ENCODE data around the gene SGSM1.

SGSM1 gene

GRCh38 chr22:24944217-24944937, 138.4 kb downstream of the SGSM1 start:
- no peak for DNase-seq
- TF ChIP-seq, protein P1, sequence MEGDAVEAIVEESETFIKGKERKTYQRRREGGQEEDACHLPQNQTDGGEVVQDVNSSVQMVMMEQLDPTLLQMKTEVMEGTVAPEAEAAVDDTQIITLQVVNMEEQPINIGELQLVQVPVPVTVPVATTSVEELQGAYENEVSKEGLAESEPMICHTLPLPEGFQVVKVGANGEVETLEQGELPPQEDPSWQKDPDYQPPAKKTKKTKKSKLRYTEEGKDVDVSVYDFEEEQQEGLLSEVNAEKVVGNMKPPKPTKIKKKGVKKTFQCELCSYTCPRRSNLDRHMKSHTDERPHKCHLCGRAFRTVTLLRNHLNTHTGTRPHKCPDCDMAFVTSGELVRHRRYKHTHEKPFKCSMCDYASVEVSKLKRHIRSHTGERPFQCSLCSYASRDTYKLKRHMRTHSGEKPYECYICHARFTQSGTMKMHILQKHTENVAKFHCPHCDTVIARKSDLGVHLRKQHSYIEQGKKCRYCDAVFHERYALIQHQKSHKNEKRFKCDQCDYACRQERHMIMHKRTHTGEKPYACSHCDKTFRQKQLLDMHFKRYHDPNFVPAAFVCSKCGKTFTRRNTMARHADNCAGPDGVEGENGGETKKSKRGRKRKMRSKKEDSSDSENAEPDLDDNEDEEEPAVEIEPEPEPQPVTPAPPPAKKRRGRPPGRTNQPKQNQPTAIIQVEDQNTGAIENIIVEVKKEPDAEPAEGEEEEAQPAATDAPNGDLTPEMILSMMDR (IDR thresholded peaks at IDR 0.05), result no peak

GRCh38 chr22:24945430-24945829, 139.4 kb downstream of the SGSM1 start:
- Mint-ChIP-seq H3K27me3 (ENCODE audit: low read depth, poor library complexity) (peaks cover 5% of the 10 kb centered on the region), H3K4me3 (no peak overlapping the region), H3K9me3 (no peaks in the 10 kb centered on the region), H3K36me3 (ENCODE audit: low read depth) (no peaks in the 10 kb centered on the region), H3K4me1 (peaks cover 28% of the 10 kb centered on the region), H3K27ac (no peak overlapping the region)
- TF ChIP-seq, protein P1 (IDR thresholded peaks at IDR 0.05), result no peak
- no peak for DNase-seq

More at GRCh38 chr22:24944217-24944937, 138.4 kb downstream of the SGSM1 start:
- H3K9me3 Mint-ChIP-seq, result no peaks in the 10 kb centered on the region
- H3K27ac Mint-ChIP-seq, result no peak overlapping the region
- no peak overlapping the region for H3K4me3 Mint-ChIP-seq
- H3K27me3 Mint-ChIP-seq (ENCODE audit: low read depth, poor library complexity), result peaks cover 5% of the 10 kb centered on the region
- no peaks in the 10 kb centered on the region for H3K36me3 Mint-ChIP-seq (ENCODE audit: low read depth)
- H3K4me1 Mint-ChIP-seq, result peaks cover 19% of the 10 kb centered on the region

DNA sequence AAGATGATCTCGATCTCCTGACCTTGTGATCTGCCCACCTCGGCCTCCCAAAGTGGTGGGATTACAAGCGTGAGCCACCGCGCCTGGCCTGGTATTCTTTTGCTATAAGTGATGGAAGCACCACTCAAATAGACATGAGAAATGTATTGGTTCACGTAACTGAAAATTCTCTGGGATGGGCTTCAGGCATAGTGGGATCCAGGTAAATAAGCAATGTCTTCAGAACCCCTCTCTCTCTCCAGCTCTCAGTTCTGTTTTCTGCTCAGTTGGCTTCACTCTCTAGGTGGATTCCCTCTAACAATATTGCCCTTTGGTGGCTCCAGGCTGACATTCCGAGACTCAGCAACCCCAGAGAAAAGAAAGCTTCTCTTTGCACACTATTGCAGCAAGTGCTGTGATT, 141.4 kb downstream of the SGSM1 start:
- TF ChIP-seq, protein P1 (IDR thresholded peaks at IDR 0.05), result no peak
- Mint-ChIP-seq H3K27ac (peak overlapping the region; percentile 68), H3K36me3 (ENCODE audit: low read depth) (no peaks in the 10 kb centered on the region), H3K4me1 (peaks cover 37% of the 10 kb centered on the region), H3K9me3 (no peaks in the 10 kb centered on the region), H3K27me3 (ENCODE audit: low read depth, poor library complexity) (peaks cover 5% of the 10 kb centered on the region), H3K4me3 (no peak overlapping the region)
- no peak for DNase-seq

DNA sequence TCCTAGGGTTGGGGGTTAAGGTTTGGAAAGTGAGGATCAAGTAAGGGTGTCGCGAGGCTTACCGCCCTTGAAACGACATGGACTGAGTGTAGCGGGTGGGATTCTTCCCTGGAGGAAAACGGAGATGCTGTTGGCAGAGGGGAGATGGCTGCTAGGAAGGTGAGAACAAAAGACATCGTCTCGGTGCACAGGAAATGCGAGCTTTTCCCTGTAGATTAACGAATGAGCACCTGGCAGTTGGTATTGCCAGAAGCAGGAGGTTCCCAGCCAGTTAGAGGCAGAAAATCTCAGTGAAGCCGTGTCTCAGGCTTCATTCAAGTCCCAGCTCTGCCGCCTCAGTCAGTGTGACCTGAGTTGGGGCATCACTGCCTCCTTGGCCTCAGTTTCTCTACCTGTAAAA, 141.9 kb downstream of the SGSM1 start:
- H3K4me1 Mint-ChIP-seq, result peaks cover 37% of the 10 kb centered on the region
- H3K9me3 Mint-ChIP-seq, result no peaks in the 10 kb centered on the region
- no peak for DNase-seq
- no peak overlapping the region for H3K4me3 Mint-ChIP-seq
- H3K36me3 Mint-ChIP-seq (ENCODE audit: low read depth), result no peaks in the 10 kb centered on the region
- TF ChIP-seq, protein P1 (IDR thresholded peaks at IDR 0.05), result no peak
- H3K27ac Mint-ChIP-seq, result peak overlapping the region; percentile 68
- peaks cover 5% of the 10 kb centered on the region for H3K27me3 Mint-ChIP-seq (ENCODE audit: low read depth, poor library complexity)

DNA sequence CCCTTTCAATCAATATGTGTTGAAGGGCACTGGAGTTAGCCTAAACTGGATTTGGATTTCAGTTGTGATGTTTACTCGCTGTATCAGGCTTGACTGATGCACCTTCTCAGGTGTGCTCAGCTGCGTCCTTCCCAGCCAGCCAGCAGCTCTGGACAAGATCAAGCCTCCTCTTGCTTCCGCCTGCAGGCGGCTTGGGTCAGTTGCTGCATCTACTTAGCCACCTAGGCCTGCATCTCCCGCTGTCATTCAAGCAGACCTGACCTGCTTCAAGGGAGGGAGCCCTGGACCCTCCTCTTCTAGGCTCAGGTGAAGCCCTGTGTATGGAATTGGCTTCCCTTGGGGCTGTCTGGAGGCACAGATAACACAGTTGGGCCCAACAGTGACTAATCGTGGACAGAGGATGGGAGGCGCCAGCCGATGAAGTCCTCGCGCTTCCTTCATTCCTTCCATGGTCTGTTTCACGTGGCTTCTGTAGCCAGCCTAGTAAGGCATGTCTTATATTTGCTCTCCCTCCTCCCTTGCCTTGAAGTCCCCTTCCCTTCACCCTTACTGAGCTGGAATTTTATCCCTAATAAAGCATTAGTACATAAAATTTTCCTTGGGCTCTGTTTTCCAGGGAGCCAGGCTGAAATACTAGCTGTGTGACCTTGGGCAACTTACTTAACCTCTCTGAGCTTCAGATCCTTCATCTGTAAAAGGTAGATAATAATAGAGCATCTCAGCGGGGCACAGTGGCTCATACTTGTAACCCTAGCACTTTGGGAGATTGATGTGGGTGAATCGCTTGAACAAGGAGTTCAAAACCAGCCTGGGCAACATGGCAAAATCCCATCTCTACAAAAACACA, 142.6 kb downstream of the SGSM1 start:
- Mint-ChIP-seq H3K36me3 (ENCODE audit: low read depth) (no peaks in the 10 kb centered on the region), H3K4me3 (no peak overlapping the region), H3K9me3 (no peaks in the 10 kb centered on the region), H3K27me3 (ENCODE audit: low read depth, poor library complexity) (peaks cover 5% of the 10 kb centered on the region), H3K27ac (no peak overlapping the region), H3K4me1 (peaks cover 43% of the 10 kb centered on the region)
- DNase-seq, result no peak
- TF ChIP-seq, protein P1 (IDR thresholded peaks at IDR 0.05), result no peak
